Liver (tissue), 9 donors: ENCODE data around the gene NAGA. TPM values are rescaled to one million over a fixed set of nuclear protein-coding genes. Genes with fewer than 3 reads are reported as not detected.

ENCODE experiments used
- DNase-seq: peaks from one replicate; pipeline ENCODE4 v3.0.0-alpha.2; 2017; ENCODE audit warnings: low spot score
- H3K27ac ChIP-seq, 2 donors: one replicate each; pipeline ENCODE4 v1.7.0; 2013; ENCODE audit warnings: inconsistent platforms in 2 of 2, low read length in 2 of 2, control low read depth in 1 of 2, low read depth in 1 of 2, mild to moderate bottlenecking in 1 of 2
- H3K27me3 ChIP-seq, 4 donors: one replicate each; pipeline versions ENCODE4 v1.6.1 to v1.7.0; 2013; ENCODE audit warnings: low read length in 3 of 4, inconsistent platforms in 1 of 4, mild to moderate bottlenecking in 1 of 4, moderate library complexity in 1 of 4; ENCODE audit not compliant: control insufficient read depth in 4 of 4, insufficient read depth in 4 of 4
- H3K36me3 ChIP-seq, 4 donors: one replicate each; pipeline versions ENCODE4 v1.6.1 to v1.7.0; 2013; ENCODE audit warnings: low read length in 3 of 4, mild to moderate bottlenecking in 3 of 4, low read depth in 1 of 4, moderate library complexity in 1 of 4; ENCODE audit not compliant: control insufficient read depth in 4 of 4, insufficient read depth in 3 of 4
- H3K4me1 ChIP-seq, 4 donors: one replicate each; pipeline versions ENCODE4 v1.6.1 to v1.7.0; 2013; ENCODE audit warnings: low read length in 3 of 4, mild to moderate bottlenecking in 3 of 4, moderate library complexity in 1 of 4; ENCODE audit not compliant: control insufficient read depth in 4 of 4, insufficient read depth in 4 of 4
- H3K4me3 ChIP-seq, 3 donors: one replicate each; pipeline versions ENCODE4 v1.6.1 to v1.7.0; 2013; ENCODE audit warnings: low read length in 3 of 3, control low read depth in 1 of 3, low read depth in 1 of 3, mild to moderate bottlenecking in 1 of 3
- H3K9ac ChIP-seq, 2 donors: one replicate each; pipeline ENCODE4 v1.7.0; 2013; ENCODE audit warnings: low read length in 2 of 2, mild to moderate bottlenecking in 2 of 2, moderate library complexity in 2 of 2, control low read depth in 1 of 2, low read depth in 1 of 2
- H3K9me3 ChIP-seq, 4 donors: one replicate each; pipeline versions ENCODE4 v1.6.1 to v1.7.0; 2013; ENCODE audit warnings: low read length in 3 of 4; ENCODE audit not compliant: control insufficient read depth in 4 of 4
- EGR1 ChIP-seq, 2 donors: IDR thresholded peaks; 2 replicates each; pipeline ENCODE4 v1.6.1; 2016 to 2018; ENCODE audit warnings: antibody characterized with exemption in 2 of 2, low read depth in 2 of 2
- FOXA1 ChIP-seq: IDR thresholded peaks from 2 replicates; pipeline ENCODE4 v1.6.1; 2016; ENCODE audit warnings: antibody characterized with exemption
- GABPA ChIP-seq, 2 donors: IDR thresholded peaks in 1 of 2; conservative IDR thresholded peaks in 1 of 2; 2 replicates each; pipeline ENCODE4 v1.6.1; 2016; ENCODE audit warnings: antibody characterized with exemption in 2 of 2, mild to moderate bottlenecking in 1 of 2, moderate library complexity in 1 of 2
- HNF4A ChIP-seq, 2 donors: conservative IDR thresholded peaks; 2 replicates each; pipeline ENCODE4 v1.6.1; 2016; ENCODE audit warnings: antibody characterized with exemption in 2 of 2, mild to moderate bottlenecking in 2 of 2
- HNF4G ChIP-seq: IDR thresholded peaks from 2 replicates; pipeline ENCODE4 v1.6.1; 2016; ENCODE audit warnings: antibody characterized with exemption
- JUND ChIP-seq, 2 donors: IDR thresholded peaks; 2 replicates each; pipeline ENCODE4 v1.6.1; 2016; ENCODE audit warnings: antibody characterized with exemption in 2 of 2
- NR2F2 ChIP-seq: IDR thresholded peaks from 2 replicates; pipeline ENCODE4 v1.6.1; 2016; ENCODE audit warnings: antibody characterized with exemption
- RAD21 ChIP-seq, 2 donors: IDR thresholded peaks; 2 replicates each; pipeline ENCODE4 v1.6.1; 2016; ENCODE audit warnings: antibody characterized with exemption in 2 of 2, mild to moderate bottlenecking in 2 of 2
- RXRA ChIP-seq, 2 donors: IDR thresholded peaks; 2 replicates each; pipeline ENCODE4 v1.6.1; 2017 to 2018; ENCODE audit warnings: antibody characterized with exemption in 2 of 2, mild to moderate bottlenecking in 1 of 2
- SP1 ChIP-seq: IDR thresholded peaks from 2 replicates; pipeline ENCODE4 v1.6.1; 2018; ENCODE audit warnings: antibody characterized with exemption, mild to moderate bottlenecking
- TAF1 ChIP-seq: conservative IDR thresholded peaks from 2 replicates; pipeline ENCODE4 v1.6.1; 2016; ENCODE audit warnings: antibody characterized with exemption, mild to moderate bottlenecking
- YY1 ChIP-seq: IDR thresholded peaks from 2 replicates; pipeline ENCODE4 v1.6.1; 2016; ENCODE audit warnings: antibody characterized with exemption, mild to moderate bottlenecking
- WGBS: extraction: QIAGEN DNeasy Blood & Tissue Kit; methylation state at CpG from one replicate; pipeline ENCODE4 v1.1.7; 2013; 5-methylcytosine and 5-hydroxymethylcytosine counted together
- polyA plus RNA-seq, 2 donors: library from polyadenylated mRNA; stranded (reverse) in 1 of 2; unstranded in 1 of 2; fragments of 200-250 nt in 1 of 2; fragments of >200 nt in 1 of 2; fragmentation: Nextera tagmentation in 1 of 2; extraction: Ambion mirVana in 1 of 2; gene quantifications; one replicate each; pipeline versions ENCODE4 v1.2.1 to v1.2.3, GENCODE V29; 2013 to 2015
- total RNA-seq, 2 donors: library from RNA; depleted of rRNA; stranded (reverse); fragments of >200 nt; gene quantifications; one replicate each; pipeline ENCODE4 v1.2.3, GENCODE V29; 2014
- TF ChIP-seq, protein P1 (sequence below): IDR thresholded peaks from 2 replicates; pipeline ENCODE4 v1.6.1; 2016; ENCODE audit warnings: antibody characterized with exemption
- TF ChIP-seq, protein P2 (sequence below): fragments of 150-350 bp; IDR thresholded peaks from 2 replicates; pipeline ENCODE4 v1.5.1; 2017; ENCODE audit warnings: improper control_type of control experiment, low read depth, low read length; ENCODE audit not compliant: missing input control
- TF ChIP-seq, protein P3 (sequence below): IDR thresholded peaks from 2 replicates; pipeline ENCODE4 v1.6.1; 2016; ENCODE audit warnings: antibody characterized with exemption, mild to moderate bottlenecking
- TF ChIP-seq, protein P4 (sequence below): IDR thresholded peaks from 2 replicates; pipeline ENCODE4 v1.6.1; 2016; ENCODE audit warnings: antibody characterized with exemption
- donor health status: healthy.
- donor health status: healthy.
- donor health status: healthy.
- donor health status: healthy.
- donor health status: healthy.

NAGA gene
- total RNA-seq (10 to 100 TPM; 28.4 to 33.9 TPM), polyA plus RNA-seq (10 to 100 TPM; 12.8 to 19.4 TPM)

DNA sequence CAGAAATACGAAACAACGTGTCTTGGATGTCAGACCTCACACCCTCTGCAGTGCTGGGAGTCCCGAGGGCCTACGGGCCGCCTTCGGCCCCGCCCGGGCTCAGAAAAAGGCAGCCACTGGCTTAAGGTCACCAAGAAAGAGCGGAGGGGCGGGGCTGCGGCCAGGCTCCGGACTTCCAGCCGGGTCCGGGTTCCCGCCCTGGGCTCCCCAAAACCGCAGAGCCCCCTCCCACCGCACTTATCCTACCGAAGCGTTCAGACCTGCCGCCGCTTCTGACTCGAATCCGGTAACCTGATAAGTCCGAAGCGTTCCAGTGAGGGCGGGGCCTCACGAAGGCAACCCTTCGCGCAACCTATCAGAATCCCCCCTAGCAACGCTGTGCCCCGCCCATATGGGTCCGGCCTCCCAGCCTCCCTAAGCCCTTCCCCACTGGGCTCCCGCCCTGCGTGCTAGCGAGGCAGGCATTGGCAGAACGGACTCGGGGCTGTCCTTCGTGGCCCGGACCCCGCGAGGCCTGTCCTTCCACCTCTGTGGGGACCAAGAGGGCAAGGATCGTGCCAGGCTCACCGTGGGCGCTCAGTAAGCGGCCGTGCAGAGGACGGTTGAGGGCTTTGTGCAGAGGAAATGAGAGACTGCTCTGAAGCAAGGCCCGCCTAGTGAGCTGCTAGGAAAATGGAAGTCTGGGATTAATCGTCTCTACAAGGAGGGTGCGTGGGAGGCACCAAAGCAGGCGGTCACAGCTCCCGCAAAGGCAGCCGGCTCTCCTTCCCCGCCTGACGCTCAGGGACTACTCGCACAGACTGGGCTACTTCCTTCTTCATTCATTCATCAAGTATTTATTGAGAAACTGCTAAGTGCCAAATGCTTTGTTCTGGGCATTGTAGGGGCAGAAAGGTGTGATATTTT, at the start of gene NAGA:
TSS of gene NAGA (minus strand) at position 296 of the 906 bp plus-strand sequence. CDS start 515 bp downstream, outside the sequence.
- Histone ChIP-seq H3K27ac (peak within 1 kb of the TSS; percentile 69 to 90), H3K4me3 (peak within 1 kb of the TSS; percentile 67 to 75 (median 72)), H3K4me1 (peaks cover 3 to 36% (median 31%) of the 10 kb centered on the region in 4 donors), H3K36me3 (peaks cover 0 to 18% (median 3%) of the 10 kb centered on the region in 4 donors), H3K9ac (peak within 1 kb of the TSS; percentile 70 to 84), H3K27me3 (no peaks in the 10 kb centered on the region), H3K9me3 (peaks cover 0 to 2% (median 0%) of the 10 kb centered on the region in 4 donors)
- TF ChIP-seq EGR1 (IDR thresholded peaks at IDR 0.05; ENCODE audit: low read depth in 2 of 2), result peak; percentile 32 to 61
- TF ChIP-seq, protein P1, sequence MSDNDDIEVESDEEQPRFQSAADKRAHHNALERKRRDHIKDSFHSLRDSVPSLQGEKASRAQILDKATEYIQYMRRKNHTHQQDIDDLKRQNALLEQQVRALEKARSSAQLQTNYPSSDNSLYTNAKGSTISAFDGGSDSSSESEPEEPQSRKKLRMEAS, result peak; percentile 90
- TF ChIP-seq TAF1, result peak; percentile 69
- TF ChIP-seq, protein P2, sequence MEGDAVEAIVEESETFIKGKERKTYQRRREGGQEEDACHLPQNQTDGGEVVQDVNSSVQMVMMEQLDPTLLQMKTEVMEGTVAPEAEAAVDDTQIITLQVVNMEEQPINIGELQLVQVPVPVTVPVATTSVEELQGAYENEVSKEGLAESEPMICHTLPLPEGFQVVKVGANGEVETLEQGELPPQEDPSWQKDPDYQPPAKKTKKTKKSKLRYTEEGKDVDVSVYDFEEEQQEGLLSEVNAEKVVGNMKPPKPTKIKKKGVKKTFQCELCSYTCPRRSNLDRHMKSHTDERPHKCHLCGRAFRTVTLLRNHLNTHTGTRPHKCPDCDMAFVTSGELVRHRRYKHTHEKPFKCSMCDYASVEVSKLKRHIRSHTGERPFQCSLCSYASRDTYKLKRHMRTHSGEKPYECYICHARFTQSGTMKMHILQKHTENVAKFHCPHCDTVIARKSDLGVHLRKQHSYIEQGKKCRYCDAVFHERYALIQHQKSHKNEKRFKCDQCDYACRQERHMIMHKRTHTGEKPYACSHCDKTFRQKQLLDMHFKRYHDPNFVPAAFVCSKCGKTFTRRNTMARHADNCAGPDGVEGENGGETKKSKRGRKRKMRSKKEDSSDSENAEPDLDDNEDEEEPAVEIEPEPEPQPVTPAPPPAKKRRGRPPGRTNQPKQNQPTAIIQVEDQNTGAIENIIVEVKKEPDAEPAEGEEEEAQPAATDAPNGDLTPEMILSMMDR, result no peak
- peak; percentile 90 to 98 for TF ChIP-seq HNF4A (conservative IDR thresholded peaks at IDR 0.05)
- TF ChIP-seq FOXA1, result peak; percentile 22
- peak; percentile 91 for TF ChIP-seq HNF4G
- TF ChIP-seq, protein P3, sequence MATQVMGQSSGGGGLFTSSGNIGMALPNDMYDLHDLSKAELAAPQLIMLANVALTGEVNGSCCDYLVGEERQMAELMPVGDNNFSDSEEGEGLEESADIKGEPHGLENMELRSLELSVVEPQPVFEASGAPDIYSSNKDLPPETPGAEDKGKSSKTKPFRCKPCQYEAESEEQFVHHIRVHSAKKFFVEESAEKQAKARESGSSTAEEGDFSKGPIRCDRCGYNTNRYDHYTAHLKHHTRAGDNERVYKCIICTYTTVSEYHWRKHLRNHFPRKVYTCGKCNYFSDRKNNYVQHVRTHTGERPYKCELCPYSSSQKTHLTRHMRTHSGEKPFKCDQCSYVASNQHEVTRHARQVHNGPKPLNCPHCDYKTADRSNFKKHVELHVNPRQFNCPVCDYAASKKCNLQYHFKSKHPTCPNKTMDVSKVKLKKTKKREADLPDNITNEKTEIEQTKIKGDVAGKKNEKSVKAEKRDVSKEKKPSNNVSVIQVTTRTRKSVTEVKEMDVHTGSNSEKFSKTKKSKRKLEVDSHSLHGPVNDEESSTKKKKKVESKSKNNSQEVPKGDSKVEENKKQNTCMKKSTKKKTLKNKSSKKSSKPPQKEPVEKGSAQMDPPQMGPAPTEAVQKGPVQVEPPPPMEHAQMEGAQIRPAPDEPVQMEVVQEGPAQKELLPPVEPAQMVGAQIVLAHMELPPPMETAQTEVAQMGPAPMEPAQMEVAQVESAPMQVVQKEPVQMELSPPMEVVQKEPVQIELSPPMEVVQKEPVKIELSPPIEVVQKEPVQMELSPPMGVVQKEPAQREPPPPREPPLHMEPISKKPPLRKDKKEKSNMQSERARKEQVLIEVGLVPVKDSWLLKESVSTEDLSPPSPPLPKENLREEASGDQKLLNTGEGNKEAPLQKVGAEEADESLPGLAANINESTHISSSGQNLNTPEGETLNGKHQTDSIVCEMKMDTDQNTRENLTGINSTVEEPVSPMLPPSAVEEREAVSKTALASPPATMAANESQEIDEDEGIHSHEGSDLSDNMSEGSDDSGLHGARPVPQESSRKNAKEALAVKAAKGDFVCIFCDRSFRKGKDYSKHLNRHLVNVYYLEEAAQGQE, result peak; percentile 65
- TF ChIP-seq, protein P4, sequence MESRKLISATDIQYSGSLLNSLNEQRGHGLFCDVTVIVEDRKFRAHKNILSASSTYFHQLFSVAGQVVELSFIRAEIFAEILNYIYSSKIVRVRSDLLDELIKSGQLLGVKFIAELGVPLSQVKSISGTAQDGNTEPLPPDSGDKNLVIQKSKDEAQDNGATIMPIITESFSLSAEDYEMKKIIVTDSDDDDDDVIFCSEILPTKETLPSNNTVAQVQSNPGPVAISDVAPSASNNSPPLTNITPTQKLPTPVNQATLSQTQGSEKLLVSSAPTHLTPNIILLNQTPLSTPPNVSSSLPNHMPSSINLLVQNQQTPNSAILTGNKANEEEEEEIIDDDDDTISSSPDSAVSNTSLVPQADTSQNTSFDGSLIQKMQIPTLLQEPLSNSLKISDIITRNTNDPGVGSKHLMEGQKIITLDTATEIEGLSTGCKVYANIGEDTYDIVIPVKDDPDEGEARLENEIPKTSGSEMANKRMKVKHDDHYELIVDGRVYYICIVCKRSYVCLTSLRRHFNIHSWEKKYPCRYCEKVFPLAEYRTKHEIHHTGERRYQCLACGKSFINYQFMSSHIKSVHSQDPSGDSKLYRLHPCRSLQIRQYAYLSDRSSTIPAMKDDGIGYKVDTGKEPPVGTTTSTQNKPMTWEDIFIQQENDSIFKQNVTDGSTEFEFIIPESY, result peak; percentile 90
- TF ChIP-seq RXRA (IDR thresholded peaks at IDR 0.05), result peak; percentile 60 to 86
- peak; percentile 93 for TF ChIP-seq SP1
- TF ChIP-seq GABPA (IDR thresholded peaks at IDR 0.05 in 1 of 2, conservative IDR thresholded peaks at IDR 0.05 in 1 of 2), result no peak
- peak; percentile 91 for TF ChIP-seq YY1
- TF ChIP-seq JUND (IDR thresholded peaks at IDR 0.05), result no peak
- peak; percentile 28 to 36 for TF ChIP-seq RAD21 (IDR thresholded peaks at IDR 0.05)
- peak; percentile 86 for TF ChIP-seq NR2F2
- WGBS, result under 1% methylated on average over 56 of the region's 56 CpGs
- DNase-seq, result peak; percentile 92
